Dedifferentiated amniotic fluid mesenchymal stem cell (primary cell): ENCODE results near the gene RNU6-9.
"Not testable (repeated sequence)": the region's sequence is repeated elsewhere in the genome, so short reads cannot be mapped to it uniquely, and the experiment has no call there.

Experiments used
- DNase-seq: peaks from one replicate; pipeline ENCODE4 v3.0.0-alpha.2; 2016; ENCODE audit errors: extremely low spot score

Gene RNU6-9

DNA sequence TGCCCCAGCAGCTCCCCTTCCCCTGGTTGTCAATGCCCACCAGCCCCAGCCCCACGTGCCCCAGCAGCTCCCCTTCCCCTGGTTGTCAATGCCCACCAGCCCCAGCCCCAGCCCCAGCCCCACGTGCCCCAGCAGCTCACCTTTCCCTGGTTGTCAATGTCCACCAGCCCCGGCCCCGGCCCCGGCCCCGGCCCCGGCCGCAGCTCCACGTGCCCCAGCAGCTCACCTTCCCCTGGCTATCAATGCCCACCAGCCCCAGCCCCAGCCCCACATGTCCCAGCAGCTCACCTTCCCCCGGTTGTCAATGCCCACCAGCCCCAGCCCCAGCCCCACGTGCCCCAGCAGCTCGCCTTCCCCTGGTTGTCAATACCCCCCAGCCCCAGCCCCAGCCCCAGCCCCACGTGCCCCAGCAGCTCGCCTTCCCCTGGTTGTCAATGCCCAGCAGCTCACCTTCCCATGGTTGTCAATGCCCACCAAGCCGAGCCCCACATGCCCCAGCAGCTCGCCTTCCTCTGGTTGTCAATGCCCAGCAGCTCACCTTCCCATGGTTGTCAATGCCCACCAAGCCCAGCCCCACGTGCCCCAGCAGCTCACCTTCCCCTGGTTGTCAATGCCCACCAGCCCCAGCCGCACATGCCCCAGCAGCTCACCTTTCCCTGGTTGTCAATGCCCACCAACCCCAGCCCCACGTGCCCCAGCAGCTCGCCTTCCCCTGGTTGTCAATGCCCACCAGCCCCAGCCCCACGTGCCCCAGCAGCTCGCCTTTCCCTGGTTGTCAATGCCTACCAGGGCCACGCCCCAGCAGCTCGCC is 14.3 kb upstream of the RNU6-9 start:
- not testable (repeated sequence) for DNase-seq

DNA sequence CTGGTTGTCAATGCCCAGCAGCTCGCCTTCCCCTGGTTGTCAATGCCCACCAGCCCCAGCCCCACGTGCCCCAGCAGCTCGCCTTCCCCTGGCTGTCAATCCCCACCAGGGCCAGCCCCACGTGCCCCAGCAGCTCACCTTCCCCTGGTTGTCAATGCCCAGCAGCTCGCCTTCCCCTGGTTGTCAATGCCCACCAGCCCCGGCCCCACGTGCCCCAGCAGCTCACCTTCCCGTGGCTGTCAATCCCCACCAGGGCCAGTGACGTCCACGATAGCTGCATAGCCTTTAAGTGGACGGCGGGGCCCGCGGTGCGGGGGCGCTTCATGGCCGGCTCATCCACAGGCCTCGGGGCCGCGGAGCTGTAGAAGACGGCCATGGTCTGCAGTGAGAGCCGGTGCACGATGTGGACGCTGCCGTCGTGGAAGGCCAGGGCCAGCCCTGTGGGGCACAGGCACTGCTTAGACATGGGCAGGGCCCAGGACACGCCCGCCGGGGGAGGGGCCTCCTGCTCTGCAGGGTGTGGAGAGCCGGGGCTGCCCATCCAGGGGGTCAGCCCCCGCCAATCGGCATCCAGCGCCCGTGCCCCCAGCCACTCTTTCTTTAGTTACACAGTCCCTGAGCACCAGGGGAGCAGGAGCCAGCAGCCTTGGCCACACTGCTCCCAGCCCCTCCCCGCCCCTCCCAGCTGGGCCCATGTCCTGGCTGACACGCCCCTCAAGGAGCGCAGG is 13.4 kb upstream of the RNU6-9 start:
- DNase-seq: no peak

DNA sequence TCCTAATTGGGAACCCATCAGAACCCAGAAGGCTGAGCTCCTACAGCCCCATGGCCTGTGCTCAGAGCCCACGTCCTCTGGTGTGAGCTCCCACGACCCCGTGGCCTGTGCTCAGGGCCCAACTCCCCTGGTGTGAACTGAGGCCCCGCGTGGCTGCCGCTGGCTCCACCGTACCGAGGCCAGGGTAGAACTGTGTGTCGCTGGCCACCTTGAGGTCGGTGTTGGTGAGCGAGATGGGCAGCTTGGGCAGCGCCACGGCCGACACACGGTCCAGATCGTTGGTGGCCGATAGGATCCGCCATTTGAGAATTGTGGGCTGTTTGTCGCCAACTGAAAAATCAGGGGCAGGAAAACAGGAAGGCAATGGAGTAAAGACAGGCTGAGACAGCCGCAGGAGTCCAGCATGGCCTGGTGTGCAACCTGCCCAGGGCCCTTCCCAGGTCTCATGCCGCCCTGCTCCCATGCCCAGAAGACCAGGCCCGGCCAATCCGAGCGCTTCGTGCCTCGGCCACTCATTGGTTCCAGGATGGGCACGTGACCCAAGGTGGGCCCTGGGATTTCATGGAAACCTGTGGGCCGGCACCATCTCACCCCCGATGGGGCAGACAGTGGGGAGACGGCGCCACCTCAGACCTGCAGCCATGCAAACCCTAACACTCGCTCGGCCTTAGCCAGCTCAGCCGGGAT is 11.8 kb upstream of the RNU6-9 start:
- no peak for DNase-seq

DNA sequence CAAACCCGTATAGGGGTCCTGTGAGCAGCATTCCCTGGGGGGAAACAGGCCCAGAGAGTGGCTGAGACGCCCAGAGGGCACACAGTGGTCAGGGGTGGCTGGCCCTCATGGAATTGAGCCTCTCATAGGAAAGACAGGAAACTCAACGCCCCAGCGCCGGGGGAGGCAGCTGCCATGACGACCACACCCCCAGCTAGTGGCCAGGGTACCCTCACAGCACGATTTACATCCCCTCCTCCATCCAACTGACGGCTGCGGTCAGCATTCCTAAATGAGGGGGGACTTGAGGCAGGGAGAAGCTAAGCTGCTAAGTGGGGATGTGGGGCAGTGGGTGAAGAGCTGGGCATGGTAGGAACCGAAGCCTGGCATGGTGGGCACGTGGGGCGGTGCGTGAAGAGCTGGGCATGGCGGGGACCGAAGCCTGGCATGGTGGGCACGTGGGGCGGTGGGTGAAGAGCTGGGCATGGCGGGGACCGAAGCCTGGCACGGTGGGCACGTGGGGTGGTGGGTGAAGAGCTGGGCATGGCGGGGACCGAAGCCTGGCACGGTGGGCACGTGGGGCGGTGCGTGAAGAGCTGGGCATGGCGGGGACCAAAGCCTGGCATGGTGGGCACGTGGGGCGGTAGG is 10.3 kb upstream of the RNU6-9 start:
- DNase-seq: no peak

DNA sequence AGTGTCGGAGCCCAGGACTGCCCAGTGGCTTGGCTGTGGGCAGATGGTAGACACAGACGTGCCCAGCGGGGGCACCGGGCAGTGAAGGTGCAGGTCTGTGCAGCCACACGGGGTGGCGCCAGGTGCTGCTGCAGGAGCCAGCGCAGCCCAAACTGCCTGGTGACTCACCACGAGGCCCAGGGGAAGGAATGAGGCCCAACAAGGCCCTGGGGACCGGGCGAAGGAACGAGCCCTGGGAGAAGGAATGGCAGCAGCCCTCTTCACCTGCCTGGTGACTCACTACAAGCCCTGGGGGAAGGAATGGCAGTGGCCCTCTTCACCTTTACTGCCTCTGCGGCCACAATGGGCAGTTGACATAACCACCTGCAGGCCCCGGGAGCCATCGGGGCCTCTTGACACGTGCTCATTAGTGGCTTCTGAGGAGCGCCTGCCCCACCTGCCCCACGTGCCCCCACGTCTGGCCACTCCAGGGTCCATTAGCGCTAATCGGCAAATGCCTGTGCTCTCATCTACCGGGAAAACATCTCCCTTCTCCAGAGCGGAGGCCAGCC is 9.5 kb upstream of the RNU6-9 start:
- DNase-seq: no peak

DNA sequence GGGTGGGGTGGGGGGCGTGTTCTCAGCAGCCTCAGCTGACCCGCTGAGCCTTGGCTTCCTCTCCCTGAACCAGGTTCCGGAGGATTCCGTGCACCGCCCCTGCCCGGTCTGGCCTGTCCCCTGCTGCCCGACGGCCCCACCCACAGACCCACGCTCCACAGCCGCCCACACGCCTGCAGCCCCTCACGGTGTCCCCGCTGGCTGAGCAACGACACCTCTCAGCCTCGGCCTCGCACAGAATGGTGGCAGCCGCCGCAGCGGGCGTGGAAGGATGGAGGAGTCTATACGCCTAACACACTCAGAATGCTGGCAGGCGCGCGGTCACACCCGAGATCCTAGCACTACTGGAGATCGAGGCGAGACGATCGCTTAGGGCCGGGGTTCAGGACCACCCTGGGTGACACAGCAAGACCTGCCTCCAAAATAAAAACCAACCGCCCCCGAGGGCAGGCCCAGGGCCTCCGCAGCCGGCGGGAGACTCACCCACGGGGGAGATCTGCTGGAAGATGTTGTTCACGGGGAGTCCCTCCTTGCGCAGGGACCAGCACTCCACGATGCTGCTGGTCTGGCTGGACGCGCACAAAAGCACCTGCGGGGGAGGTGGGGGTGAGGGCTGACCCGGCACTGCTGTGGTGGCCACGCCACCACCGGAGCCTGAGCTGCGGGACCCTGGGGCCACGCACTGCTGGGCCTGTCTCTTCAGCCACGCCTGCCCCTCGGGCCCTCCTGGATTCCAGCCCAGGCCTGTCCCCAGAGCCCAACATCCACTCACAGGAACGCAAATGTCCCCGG is 8.7 kb upstream of the RNU6-9 start:
- no peak for DNase-seq

DNA sequence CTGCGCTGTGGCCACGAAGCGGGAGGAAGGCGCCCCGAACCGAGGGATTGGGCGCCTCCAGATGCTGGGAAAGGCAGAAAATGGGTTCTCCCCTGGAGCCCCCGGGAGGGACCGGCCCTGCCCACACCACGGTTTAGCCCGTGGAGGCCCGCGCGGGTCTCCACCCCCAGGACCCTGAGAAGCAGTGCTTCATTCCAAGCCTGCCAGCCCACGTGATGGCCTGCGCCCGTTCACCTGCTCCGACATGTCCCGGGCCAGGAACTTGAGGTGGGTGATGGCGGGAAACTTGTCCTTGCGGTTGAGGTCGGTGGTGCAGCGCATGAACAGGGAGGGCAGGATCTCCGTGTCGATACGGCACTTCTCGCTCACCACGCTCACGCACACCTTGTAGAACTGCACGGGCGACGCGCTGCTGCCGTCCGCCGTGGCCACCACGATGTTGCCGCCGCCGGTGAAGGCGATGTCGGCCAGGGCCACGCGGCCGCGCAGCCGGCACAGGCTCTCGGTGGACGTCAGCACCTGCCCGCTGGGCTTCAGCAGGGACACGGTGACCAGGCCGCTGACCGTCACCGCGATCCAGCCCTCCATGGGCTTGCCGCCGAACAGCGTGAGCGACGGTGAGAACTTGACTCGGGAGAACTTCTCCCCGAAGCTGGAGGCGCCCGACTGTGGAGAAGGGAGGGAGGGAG is 7.6 kb upstream of the RNU6-9 start:
- DNase-seq: no peak

DNA sequence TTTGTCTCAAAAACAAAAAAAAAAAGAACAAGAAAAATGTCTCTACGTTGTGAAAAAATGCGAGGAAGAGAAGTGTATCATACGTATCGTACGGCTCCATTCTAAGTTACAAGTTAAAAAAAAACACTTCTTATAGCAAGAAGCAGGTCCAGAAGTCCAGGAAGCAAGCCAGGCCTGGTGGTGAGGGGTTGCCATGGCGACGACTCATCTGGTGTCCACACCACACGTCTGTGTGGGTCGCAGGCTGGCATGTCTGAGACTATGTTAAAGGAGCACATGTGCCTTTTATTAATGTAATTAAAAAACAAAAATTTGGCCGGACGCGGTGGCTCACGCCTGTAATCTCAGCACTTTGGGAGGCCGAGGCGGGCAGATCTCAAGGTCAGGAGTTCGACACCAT is 6.2 kb upstream of the RNU6-9 start:
- no peak for DNase-seq

DNA sequence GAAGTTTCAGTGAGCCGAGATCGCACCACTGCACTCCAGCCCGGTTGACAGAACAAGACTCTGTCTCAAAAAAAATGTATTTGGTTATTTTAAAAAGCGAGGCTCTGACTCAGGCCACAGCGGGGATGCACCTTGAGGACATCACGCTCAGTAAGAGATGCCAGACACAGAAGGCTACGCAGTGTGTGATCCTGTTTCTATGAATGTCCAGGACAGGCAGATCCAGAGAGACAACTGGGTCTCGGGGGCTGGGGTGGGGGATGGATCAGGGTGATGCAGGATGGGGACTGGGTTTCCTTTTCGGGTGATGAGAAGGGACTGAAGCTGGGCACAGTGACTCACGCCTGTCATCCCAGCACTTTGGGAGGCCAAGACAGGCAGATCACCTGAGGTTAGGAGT is 5.7 kb upstream of the RNU6-9 start:
- no peak for DNase-seq

DNA sequence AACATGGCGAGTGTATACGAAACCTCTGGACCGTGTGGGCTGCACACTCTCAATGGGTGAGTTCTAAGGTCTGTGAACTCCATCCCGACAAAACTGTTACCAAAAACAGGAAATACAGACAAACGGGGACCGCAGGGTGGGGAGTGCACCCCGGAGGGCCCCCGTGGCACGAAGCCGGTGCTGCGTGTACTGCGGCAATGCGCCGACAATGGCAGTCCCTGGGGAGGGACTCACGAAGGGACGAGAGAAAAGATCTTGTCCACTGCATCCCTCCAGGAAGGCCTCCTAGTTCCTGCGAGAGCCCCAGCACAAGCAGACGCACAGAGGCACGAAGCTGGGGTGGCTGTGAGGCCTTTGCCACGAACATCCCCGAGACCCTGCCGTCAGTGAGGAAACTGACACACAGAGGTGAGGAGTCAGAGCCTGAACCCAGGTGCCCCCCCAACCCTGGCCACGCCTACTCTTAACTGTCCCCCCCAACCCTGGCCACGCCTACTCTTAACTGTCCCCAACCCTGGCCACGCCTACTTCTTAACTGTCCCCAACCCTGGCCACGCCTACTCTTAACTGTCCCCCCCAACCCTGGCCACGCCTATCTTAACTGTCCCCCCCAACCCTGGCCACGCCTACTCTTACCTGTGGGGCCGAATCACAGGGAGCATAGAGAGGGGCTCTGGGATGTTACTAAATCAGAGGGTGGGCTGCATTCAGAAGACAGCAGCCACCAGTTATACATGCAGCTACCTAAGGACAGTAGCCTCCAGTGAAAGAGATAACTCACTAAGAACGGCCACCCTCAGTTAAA is 4.5 kb upstream of the RNU6-9 start:
- DNase-seq: no peak

DNA sequence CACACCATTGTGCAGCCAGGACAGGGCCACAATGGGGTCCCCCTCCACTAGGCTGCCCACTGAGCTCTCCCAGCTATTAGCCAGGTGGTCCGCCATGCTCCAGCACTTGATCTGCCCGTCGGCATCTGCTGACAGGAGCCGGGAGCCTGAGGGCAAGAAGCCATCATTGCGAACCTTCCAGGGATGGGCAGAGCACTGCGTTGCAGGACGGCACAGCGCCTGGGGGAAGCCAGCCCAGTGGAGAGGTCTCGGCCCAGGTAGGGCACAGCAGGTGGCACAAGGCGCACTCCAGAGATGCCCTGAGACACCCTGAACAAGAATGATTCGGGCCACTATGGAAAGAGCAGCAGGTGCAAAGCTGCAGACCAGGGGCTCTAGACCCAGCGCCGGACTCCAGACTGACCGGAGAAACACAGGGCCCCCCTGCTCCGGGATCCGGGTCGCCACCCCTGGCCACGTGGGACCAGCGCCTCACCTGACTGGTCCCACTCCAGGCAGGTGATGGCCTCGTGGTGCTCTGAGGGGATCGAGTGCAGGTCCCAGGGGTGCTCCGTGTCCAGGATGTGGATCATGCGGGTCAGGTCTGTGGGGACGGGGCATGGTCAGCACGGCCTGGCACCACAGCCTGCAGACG is 3.5 kb upstream of the RNU6-9 start:
- no peak for DNase-seq

DNA sequence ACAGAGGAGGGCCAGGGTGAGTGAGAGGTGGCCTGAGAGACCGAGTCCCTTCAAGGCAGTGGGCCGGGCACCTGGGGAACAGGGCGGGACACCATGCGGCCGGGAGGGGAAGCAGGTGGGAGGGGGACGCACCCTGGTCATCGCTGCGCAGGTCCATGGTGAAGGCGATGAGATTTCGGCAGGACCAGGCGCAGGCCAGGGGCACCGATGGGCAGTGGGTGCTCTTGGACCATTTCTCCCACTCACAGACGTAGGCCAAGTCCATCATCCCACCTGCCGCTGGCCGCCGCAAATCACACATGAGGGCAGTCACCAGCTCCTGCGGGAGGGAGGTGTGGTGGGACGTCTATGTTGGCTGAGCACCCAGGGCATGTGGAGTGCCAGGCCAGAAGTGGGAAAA is 2.5 kb upstream of the RNU6-9 start:
- no peak for DNase-seq

DNA sequence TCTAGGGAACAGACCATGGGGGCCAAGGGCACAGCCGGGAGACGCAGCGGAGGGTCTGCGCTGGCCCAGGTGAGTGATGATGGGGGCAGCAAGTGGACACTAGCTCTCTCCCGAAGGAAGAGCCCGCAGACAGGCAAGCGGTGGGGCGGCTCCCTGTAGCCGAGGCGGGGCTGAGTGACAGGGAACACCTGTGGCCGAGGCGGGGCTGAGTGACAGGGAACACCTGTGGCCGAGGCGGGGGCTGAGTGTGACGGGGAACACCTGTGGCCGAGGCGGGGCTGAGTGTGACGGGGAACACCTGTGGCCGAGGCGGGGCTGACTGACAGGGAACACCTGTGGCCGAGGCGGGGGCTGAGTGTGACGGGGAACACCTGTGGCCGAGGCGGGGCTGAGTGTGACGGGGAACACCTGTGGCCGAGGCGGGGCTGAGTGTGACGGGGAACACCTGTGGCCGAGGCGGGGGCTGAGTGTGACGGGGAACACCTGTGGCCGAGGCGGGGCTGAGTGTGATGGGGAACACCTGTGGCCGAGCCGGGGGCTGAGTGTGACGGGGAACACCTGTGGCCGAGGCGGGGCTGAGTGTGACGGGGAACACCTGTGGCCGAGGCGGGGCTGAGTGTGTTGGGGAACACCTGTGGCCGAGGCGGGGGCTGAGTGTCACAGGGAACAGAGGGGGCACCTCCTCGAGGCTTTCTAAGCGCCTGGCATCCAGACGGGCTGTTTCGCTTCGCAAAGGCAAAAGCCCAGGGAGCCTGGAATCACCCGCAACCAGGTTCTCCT is 1.7 kb upstream of the RNU6-9 start:
- not testable (repeated sequence) for DNase-seq

DNA sequence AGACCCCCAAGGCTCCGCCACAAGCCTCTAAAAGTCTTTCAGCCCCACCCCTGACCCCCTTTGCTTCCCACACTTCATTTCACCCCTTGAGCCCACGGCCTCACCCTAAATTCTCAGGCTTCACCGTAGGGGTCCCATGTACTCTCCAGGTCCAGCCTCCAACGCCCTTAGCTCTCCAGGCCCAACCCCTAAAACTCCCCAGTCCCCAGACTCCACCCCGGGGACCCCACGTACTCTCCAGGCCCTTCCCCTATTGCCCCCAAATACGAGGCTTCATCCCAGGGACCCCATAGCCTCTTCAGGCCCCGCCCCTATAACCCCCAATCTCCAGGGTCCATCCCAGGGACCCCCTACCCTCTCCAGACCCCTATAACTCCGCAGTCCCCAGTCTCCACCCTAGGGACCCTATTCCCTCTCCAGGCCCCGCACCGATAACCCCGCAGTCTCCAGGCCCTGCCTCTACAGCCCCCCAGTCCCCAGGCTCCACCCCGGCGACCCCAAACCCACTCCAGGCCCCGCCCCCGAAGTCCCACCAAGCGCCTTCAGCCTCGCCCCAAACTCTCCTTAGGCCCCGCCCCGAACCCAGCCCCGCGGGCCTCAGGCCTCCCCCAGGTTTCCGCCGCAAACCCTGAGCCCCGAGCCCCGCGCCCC is 916 bp upstream of the RNU6-9 start:
- DNase-seq: no peak

DNA sequence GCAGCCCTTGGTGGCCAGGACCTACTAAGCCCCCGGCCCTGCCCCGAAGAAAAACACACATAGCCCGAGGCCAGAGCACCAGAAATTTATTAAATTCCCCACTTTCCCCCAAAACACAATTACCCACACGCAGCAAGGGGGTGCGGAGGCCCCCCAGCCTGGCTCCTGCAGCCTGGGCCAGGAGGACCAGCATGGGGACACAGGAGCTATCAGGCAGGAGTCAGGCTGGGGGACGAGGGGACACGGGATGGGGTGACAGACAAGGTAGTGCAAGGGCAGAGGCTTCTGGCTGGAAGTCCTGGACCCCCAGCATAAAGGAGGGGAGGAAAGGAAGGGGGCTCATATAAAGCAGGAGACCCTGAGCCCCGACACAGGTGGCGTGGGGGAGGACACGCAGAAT is 3.1 kb downstream of the RNU6-9 start:
- no peak for DNase-seq

DNA sequence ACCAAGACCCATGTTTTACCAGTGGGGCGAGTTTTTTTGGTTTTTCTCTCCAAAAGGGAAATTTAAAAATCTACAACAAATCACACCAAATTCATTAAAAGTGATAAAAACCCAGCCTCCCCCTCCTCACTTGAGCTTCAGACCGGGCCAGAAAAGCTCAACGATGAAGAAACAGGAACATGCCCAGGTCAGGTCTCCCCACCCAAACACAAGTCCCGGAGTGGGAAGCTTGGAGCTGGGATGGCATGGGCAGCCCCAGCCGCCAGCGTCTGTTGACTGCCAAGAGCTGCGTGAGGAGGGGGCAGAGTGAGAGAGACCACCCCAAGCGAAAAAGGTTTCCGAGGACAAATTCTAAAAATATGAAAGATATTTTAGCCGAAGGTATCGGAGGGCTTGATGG is 3.7 kb downstream of the RNU6-9 start:
- DNase-seq: no peak

DNA sequence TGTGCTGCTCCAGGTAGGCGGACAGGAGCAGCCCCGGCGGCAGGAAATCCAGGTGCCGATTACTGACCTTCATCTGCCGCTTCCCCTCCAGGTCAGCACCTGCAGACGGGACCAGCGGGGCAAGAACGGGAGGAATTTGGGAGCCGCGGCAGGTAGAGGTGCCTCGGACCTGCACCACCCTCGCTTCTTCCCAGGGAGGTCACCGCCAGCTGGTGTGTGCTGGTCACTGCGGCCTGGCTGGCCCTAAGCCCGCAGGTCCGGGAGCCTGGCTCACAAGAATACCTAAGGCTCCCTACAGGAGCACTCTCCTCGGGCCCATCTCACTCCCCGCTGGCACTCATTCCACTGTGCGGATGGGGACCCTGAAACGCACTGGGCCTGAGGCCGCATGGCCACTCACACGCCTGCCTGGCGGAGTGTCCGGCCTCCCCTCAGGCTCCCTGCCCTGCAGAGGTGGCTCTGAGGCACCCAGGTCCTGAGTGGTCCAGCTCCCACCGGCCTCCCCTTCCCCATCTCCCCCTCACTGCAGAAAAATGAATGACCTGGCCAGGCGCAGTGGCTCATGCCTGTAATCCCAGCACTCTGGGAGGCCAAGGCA is 4.3 kb downstream of the RNU6-9 start:
- DNase-seq: no peak

DNA sequence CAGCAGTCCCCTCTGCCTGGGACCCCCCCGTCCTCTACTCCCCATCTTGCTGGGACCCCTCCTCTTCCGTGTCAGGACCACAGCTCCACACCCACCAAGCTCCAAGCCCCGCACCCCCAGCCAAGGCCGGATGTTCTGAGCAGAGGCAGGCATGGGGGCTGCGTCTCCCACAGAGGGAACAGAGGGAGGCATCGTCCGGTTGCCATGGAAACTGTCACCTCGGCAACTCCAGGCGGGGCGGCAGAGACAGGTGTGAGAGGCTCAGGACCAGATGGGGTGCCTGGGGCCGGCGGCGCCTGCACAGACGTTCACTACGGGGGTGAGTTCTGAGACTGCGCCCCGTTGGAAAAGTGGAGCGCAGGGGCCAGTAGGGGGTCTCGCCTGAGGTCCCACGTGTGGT is 5.4 kb downstream of the RNU6-9 start:
- DNase-seq: no peak
